ENCODE measurements around the gene COL4A6.
"Not testable (repeated sequence)": the region's sequence is repeated elsewhere in the genome, so short reads cannot be mapped to it uniquely, and the experiment has no call there.

The COL4A6 gene

DNA sequence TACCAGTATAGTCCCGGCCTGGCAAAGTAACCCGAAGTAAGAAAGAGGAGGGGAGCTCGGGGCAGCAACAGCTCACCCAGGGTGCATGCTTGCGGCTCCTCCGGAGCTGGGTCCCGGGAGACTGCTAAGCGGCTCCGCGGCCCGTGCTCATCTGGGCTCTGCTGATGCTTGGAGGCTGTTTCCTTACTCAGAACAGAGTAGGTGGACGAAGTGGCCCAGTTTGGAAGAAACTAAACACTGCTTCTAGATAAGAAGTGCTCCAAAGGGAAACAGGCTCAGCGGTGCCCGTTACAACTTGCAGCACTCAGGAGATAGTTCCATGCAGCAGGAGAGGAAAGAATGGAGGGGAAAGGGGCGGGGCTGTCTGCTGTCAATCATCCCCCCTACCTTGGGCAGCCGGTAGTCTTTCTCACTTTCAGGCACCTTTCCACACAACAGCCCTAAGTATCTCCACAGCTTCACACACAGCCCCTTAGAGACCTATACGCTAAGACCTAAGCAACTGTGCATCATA, at the start of gene COL4A6:
TSS of gene COL4A6 (minus strand) at position 313 of the 514 bp plus-strand sequence. CDS start at position 87, 226 bp downstream.
- H4K20me1 ChIP-seq (ENCODE audit: low read depth, low read length), result no peaks in the 10 kb centered on the region
- peak within 1 kb of the TSS; percentile 82 for H2AFZ ChIP-seq (ENCODE audit: low read depth, low read length, severe bottlenecking)
- H3K36me3 ChIP-seq (ENCODE audit: low read length), result no peaks in the 10 kb centered on the region
- no peaks in the 10 kb centered on the region for H3K9me3 ChIP-seq (ENCODE audit: insufficient read depth, low read length)
- H3K4me2 ChIP-seq (ENCODE audit: low read depth, low read length, poor library complexity, severe bottlenecking), result peak within 1 kb of the TSS; percentile 69
- no peaks in the 10 kb centered on the region for H3K9me2 ChIP-seq (replicated peaks; ENCODE audit: insufficient read depth, low read length)
- TF ChIP-seq, protein P1, sequence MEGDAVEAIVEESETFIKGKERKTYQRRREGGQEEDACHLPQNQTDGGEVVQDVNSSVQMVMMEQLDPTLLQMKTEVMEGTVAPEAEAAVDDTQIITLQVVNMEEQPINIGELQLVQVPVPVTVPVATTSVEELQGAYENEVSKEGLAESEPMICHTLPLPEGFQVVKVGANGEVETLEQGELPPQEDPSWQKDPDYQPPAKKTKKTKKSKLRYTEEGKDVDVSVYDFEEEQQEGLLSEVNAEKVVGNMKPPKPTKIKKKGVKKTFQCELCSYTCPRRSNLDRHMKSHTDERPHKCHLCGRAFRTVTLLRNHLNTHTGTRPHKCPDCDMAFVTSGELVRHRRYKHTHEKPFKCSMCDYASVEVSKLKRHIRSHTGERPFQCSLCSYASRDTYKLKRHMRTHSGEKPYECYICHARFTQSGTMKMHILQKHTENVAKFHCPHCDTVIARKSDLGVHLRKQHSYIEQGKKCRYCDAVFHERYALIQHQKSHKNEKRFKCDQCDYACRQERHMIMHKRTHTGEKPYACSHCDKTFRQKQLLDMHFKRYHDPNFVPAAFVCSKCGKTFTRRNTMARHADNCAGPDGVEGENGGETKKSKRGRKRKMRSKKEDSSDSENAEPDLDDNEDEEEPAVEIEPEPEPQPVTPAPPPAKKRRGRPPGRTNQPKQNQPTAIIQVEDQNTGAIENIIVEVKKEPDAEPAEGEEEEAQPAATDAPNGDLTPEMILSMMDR (IDR thresholded peaks at IDR 0.05; ENCODE audit: insufficient read depth, low read length, poor library complexity, severe bottlenecking), result no peak
- no peak for TF ChIP-seq EZH2phosphoT487 (conservative IDR thresholded peaks at IDR 0.05; ENCODE audit: low read length)
- no peaks in the 10 kb centered on the region for H3K27me3 ChIP-seq (ENCODE audit: low read length)
- H3K9ac ChIP-seq (ENCODE audit: low read length), result 0 out of 2 replicates have a peak within 1 kb of the TSS, but pooled peaks have one; percentile 57
- H3K4me3 ChIP-seq (ENCODE audit: insufficient read depth, low read length, poor library complexity, severe bottlenecking), result no peak within 1 kb of the TSS
- no peaks in the 10 kb centered on the region for H3K79me2 ChIP-seq (ENCODE audit: insufficient read depth, low read length)
- no peaks in the 10 kb centered on the region for H3F3A ChIP-seq (ENCODE audit: insufficient read depth)
- H3K27ac ChIP-seq (ENCODE audit: low read depth, low read length), result no peak within 1 kb of the TSS

DNA sequence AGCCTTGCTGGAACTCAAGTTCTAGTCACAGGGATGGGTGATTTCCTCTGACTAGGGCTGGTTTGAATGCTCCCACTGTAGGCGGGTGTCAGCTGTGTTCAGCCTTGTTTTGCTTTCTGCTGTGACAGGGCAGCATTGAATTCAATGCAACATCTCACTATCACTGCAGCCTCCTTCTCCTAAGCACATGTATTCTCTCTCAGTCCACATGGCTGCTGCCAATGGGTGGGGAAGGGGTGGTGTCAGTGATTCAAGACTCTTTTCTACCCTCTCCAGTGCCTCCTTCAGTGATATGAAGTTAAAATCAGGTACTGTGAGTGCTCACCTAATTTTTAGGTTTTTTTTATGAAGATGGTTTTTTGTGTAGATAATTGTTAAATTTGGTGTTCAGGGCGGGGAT, 47.7 kb upstream of the COL4A6 start:
- Histone ChIP-seq H3K4me2 (ENCODE audit: low read depth, low read length, poor library complexity, severe bottlenecking) (no peak overlapping the region), H3K9ac (ENCODE audit: low read length) (no peak overlapping the region), H2AFZ (ENCODE audit: low read depth, low read length, severe bottlenecking) (no peak overlapping the region), H3K9me2 (replicated peaks; ENCODE audit: insufficient read depth, low read length) (no peaks in the 10 kb centered on the region), H3K27me3 (ENCODE audit: low read length) (no peaks in the 10 kb centered on the region), H3K9me3 (ENCODE audit: insufficient read depth, low read length) (no peaks in the 10 kb centered on the region), H3F3A (ENCODE audit: insufficient read depth) (no peaks in the 10 kb centered on the region), H3K79me2 (ENCODE audit: insufficient read depth, low read length) (no peaks in the 10 kb centered on the region), H3K27ac (ENCODE audit: low read depth, low read length) (no peak overlapping the region), H4K20me1 (ENCODE audit: low read depth, low read length) (no peaks in the 10 kb centered on the region), H3K36me3 (ENCODE audit: low read length) (no peaks in the 10 kb centered on the region), H3K4me3 (ENCODE audit: insufficient read depth, low read length, poor library complexity, severe bottlenecking) (no peak overlapping the region)
- no peak for TF ChIP-seq EZH2phosphoT487 (conservative IDR thresholded peaks at IDR 0.05; ENCODE audit: low read length)
- TF ChIP-seq, protein P1 (IDR thresholded peaks at IDR 0.05; ENCODE audit: insufficient read depth, low read length, poor library complexity, severe bottlenecking), result no peak

DNA sequence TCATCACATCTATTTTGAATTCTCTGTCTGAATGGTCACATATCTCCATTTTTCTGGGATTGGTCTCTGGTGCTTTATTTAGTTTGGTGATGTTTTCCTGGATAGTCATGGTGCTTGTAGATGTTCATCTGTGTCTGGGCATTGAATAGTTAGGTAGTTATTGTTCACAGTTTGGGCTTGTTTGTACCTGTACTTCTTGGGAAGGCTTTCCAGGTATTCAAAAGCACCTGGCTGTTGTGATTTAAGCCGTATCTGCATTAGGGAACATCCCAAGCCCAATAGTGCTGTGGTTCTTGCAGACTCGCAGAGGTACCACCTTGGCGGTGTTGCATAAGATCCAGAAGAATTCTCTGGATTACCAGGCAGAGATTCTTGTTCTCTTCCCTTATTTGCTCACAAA, 46.0 kb upstream of the COL4A6 start:
- H3K9ac ChIP-seq (ENCODE audit: low read length), result no peak overlapping the region
- H2AFZ ChIP-seq (ENCODE audit: low read depth, low read length, severe bottlenecking), result no peak overlapping the region
- no peaks in the 10 kb centered on the region for H3F3A ChIP-seq (ENCODE audit: insufficient read depth)
- no peak overlapping the region for H3K27ac ChIP-seq (ENCODE audit: low read depth, low read length)
- TF ChIP-seq EZH2phosphoT487 (conservative IDR thresholded peaks at IDR 0.05; ENCODE audit: low read length), result no peak
- TF ChIP-seq, protein P1 (IDR thresholded peaks at IDR 0.05; ENCODE audit: insufficient read depth, low read length, poor library complexity, severe bottlenecking), result no peak
- no peaks in the 10 kb centered on the region for H4K20me1 ChIP-seq (ENCODE audit: low read depth, low read length)
- no peaks in the 10 kb centered on the region for H3K9me3 ChIP-seq (ENCODE audit: insufficient read depth, low read length)
- no peak overlapping the region for H3K4me2 ChIP-seq (ENCODE audit: low read depth, low read length, poor library complexity, severe bottlenecking)
- H3K79me2 ChIP-seq (ENCODE audit: insufficient read depth, low read length), result no peaks in the 10 kb centered on the region
- H3K36me3 ChIP-seq (ENCODE audit: low read length), result no peaks in the 10 kb centered on the region
- no peak overlapping the region for H3K4me3 ChIP-seq (ENCODE audit: insufficient read depth, low read length, poor library complexity, severe bottlenecking)
- H3K27me3 ChIP-seq (ENCODE audit: low read length), result no peaks in the 10 kb centered on the region
- no peaks in the 10 kb centered on the region for H3K9me2 ChIP-seq (replicated peaks; ENCODE audit: insufficient read depth, low read length)

DNA sequence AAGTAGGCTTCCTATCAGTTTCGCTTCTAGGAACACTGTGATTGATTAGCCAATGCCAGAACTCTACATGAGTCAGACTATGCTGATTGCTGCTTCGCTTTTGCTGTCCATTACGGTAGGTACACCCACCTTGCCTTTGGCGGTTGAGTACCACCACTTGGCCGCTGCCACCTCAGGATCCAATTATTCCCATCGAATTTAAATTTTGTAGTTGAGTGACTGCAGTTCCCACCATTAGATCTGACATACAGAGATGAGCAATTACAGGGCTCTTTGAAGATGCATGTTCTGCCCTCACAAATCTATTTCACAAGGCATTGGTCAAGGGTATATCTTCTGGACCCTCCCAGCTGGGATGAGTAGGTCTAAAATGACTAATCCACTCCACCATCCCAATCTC, 43.3 kb upstream of the COL4A6 start:
- not testable (repeated sequence) for H3K4me3 ChIP-seq (ENCODE audit: insufficient read depth, low read length, poor library complexity, severe bottlenecking); H3K9me3 ChIP-seq (ENCODE audit: insufficient read depth, low read length); H3K27ac ChIP-seq (ENCODE audit: low read depth, low read length); H3K79me2 ChIP-seq (ENCODE audit: insufficient read depth, low read length); H3K27me3 ChIP-seq (ENCODE audit: low read length); H3K9me2 ChIP-seq (replicated peaks; ENCODE audit: insufficient read depth, low read length); H2AFZ ChIP-seq (ENCODE audit: low read depth, low read length, severe bottlenecking); H3K36me3 ChIP-seq (ENCODE audit: low read length); H3K4me2 ChIP-seq (ENCODE audit: low read depth, low read length, poor library complexity, severe bottlenecking); H3K9ac ChIP-seq (ENCODE audit: low read length); H3F3A ChIP-seq (ENCODE audit: insufficient read depth); H4K20me1 ChIP-seq (ENCODE audit: low read depth, low read length)
